Right atrium auricular region (tissue), 2 donors: Measurements from ENCODE around the gene CHCHD4. TPM values are rescaled to one million over a fixed set of nuclear protein-coding genes. Genes with fewer than 3 reads are reported as not detected.
"Not testable (repeated sequence)": the region's sequence is repeated elsewhere in the genome, so short reads cannot be mapped to it uniquely, and the experiment has no call there.

Experiments
- DNase-seq: peaks from one replicate; pipeline ENCODE4 v3.0.0-alpha.2; 2019; ENCODE audit warnings: low spot score
- H3K27ac ChIP-seq, 2 donors: fragments of 200-600 bp; sonication (generic); 1 replicate in 1 of 2; 2 replicates in 1 of 2; pipeline ENCODE4 v1.5.1; 2016 to 2019
- H3K27me3 ChIP-seq, 2 donors: fragments of 200-600 bp; sonication (generic); one replicate each; pipeline versions ENCODE4 v1.5.1 to v1.6.0; 2017 to 2019
- H3K36me3 ChIP-seq: fragments of 200-600 bp; sonication (generic); one replicate; pipeline ENCODE4 v1.5.1; 2016
- H3K4me1 ChIP-seq, 2 donors: fragments of 200-600 bp; sonication (generic); one replicate each; pipeline versions ENCODE4 v1.5.1 to v1.6.0; 2017 to 2019
- H3K4me3 ChIP-seq, 2 donors: fragments of 200-600 bp; sonication (generic); 1 replicate in 1 of 2; 2 replicates in 1 of 2; pipeline ENCODE4 v1.5.1; 2017 to 2019; ENCODE audit warnings: mild to moderate bottlenecking in 1 of 2, moderate library complexity in 1 of 2
- H3K9me3 ChIP-seq, 2 donors: fragments of 200-600 bp; sonication (generic); one replicate each; pipeline ENCODE4 v1.5.1; 2019
- total RNA-seq, 2 donors: library from RNA; depleted of rRNA; stranded (reverse); fragments of >200 nt; gene quantifications; one replicate each; pipeline ENCODE4 v1.1.0, GENCODE V29; 2016
- TF ChIP-seq, protein P1 (sequence below), 2 donors: fragments of 200-600 bp; sonication (generic); IDR thresholded peaks; one replicate each; pipeline ENCODE4 v1.5.1; 2019; ENCODE audit warnings: antibody characterized with exemption in 2 of 2

The CHCHD4 gene
- total RNA-seq, 2 donors from 2014 or later = 24.3 to 32.3 TPM

DNA sequence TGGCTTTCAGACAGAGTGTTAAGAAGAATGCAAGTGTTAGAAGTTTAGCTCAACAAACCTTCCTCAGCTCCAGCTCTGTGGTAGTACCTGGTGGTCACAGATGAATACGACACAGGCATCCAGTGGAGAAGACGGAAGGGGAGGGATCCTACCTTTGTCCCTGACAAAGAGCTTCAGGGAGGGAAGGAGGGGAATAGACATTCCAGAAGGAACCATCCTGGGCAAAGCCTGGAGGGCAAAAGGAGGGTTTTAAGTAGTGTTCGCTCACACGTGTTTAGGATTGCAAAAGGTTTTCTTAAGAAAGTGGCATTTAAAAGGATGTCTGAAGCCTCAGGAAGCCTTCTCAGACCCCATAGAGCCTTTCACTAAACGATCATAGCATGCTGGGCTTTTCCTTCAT is 2.8 kb downstream of the CHCHD4 start:
- TF ChIP-seq, protein P1, sequence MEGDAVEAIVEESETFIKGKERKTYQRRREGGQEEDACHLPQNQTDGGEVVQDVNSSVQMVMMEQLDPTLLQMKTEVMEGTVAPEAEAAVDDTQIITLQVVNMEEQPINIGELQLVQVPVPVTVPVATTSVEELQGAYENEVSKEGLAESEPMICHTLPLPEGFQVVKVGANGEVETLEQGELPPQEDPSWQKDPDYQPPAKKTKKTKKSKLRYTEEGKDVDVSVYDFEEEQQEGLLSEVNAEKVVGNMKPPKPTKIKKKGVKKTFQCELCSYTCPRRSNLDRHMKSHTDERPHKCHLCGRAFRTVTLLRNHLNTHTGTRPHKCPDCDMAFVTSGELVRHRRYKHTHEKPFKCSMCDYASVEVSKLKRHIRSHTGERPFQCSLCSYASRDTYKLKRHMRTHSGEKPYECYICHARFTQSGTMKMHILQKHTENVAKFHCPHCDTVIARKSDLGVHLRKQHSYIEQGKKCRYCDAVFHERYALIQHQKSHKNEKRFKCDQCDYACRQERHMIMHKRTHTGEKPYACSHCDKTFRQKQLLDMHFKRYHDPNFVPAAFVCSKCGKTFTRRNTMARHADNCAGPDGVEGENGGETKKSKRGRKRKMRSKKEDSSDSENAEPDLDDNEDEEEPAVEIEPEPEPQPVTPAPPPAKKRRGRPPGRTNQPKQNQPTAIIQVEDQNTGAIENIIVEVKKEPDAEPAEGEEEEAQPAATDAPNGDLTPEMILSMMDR (IDR thresholded peaks at IDR 0.05) = no peak
- H3K36me3 ChIP-seq = peaks cover 13% of the 10 kb centered on the region
- H3K27ac ChIP-seq = no peak overlapping the region
- H3K9me3 ChIP-seq = no peaks in the 10 kb centered on the region
- H3K27me3 ChIP-seq = no peaks in the 10 kb centered on the region
- peaks cover 0 to 33% of the 10 kb centered on the region in 2 donors for H3K4me1 ChIP-seq
- H3K4me3 ChIP-seq = no peak overlapping the region
- DNase-seq = peak; percentile 5

DNA sequence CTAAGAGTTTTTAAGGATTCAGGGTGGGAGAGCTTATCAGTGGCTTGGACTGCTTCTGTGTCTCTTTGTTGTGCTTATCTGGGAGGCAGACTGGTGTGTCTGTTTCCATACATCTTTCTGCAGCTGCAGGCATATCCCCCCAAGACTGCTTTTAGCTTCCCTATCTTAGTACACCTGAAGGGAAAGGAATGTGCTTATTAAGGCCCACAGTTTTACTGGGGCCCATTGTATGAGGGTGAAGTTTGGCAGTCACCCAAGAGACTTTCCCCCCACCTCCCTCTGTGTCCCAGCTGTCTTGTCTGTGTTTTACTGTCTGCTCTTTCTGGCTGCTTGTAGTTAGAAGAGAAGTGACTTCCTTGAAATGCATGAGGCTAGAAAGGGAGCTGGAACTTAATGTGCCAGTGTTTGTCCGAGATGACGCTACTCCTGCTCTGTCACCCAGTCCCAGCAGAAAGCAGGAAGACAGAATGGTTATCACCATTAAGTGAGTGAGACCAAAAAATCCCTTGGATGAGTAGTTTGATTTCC is 3.7 kb downstream of the CHCHD4 start:
- not testable (repeated sequence) for H3K27ac ChIP-seq, H3K9me3 ChIP-seq, H3K27me3 ChIP-seq, H3K4me3 ChIP-seq
- Histone ChIP-seq H3K4me1 (peaks cover 0 to 24% of the 10 kb centered on the region in 2 donors), H3K36me3 (peaks cover 17% of the 10 kb centered on the region)
- DNase-seq = peak; percentile 21

DNA sequence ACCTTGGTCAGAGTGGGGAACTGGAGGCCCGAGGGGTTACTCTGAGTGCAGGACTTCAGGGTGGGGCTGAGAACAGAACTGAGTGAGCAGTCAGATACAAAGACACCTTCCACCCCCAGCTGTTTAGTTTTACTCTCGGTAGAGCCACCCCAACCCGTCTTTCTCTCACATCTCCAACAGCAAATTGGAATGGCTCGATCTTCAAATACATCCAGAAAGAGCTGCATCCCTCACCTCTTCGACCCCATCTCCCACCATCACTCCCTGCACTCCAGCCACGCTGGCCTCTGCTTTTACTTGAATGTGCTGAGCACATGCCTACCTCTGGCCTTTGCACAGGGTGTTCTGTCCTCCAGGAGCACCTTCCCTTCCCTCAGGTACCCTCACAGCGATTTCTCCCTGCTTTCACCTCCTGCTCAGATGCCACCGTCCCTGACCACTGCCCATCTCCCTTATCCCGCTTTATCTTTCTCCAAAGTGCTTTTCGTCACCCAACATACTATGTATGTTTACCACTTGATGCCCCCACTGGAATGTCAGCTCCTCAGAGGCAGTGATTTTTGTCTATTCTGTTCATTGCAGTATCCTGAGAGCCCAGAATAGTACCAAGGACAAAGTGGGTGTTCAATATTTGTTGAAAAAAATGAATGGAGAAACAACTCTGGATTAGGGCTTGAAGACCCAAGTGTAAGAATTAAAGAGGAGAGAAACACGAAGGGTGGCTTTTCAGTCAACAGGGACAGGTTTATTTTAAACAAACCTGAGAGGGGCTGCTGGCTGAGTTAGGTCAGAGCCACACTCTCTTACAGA is 4.4 kb downstream of the CHCHD4 start:
- TF ChIP-seq, protein P1 (IDR thresholded peaks at IDR 0.05) = no peak
- H3K4me3 ChIP-seq = no peak overlapping the region
- peaks cover 0 to 20% of the 10 kb centered on the region in 2 donors for H3K4me1 ChIP-seq
- H3K27ac ChIP-seq = no peak overlapping the region
- H3K9me3 ChIP-seq = no peaks in the 10 kb centered on the region
- peaks cover 24% of the 10 kb centered on the region for H3K36me3 ChIP-seq
- DNase-seq = peak; percentile 13
- H3K27me3 ChIP-seq = no peaks in the 10 kb centered on the region

DNA sequence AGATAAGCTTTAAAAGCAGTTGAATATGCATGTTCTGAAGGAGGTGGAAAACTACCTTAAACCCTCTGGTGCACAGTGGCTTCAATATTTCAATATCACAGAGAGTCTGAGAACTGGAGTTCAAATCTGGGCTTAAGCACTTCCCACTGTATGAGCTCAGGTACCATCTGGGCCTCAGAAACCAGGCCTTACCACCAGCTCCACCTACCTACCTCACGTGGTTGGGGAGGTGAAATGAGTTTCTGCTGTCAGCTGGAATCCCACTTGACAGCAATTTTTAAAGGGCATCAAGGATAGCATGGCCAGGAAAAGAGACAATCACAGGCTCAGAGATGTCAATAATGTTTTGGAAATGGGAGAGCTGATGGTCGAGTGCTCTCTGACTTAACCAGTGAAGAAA is 5.0 kb downstream of the CHCHD4 start:
- peak; percentile 42 for DNase-seq
- no peak overlapping the region for H3K27ac ChIP-seq
- TF ChIP-seq, protein P1 (IDR thresholded peaks at IDR 0.05) = no peak
- H3K4me3 ChIP-seq = no peak overlapping the region
- peaks cover 30% of the 10 kb centered on the region for H3K36me3 ChIP-seq
- H3K9me3 ChIP-seq = no peaks in the 10 kb centered on the region
- peaks cover 0 to 20% of the 10 kb centered on the region in 2 donors for H3K4me1 ChIP-seq
- H3K27me3 ChIP-seq = no peaks in the 10 kb centered on the region

DNA sequence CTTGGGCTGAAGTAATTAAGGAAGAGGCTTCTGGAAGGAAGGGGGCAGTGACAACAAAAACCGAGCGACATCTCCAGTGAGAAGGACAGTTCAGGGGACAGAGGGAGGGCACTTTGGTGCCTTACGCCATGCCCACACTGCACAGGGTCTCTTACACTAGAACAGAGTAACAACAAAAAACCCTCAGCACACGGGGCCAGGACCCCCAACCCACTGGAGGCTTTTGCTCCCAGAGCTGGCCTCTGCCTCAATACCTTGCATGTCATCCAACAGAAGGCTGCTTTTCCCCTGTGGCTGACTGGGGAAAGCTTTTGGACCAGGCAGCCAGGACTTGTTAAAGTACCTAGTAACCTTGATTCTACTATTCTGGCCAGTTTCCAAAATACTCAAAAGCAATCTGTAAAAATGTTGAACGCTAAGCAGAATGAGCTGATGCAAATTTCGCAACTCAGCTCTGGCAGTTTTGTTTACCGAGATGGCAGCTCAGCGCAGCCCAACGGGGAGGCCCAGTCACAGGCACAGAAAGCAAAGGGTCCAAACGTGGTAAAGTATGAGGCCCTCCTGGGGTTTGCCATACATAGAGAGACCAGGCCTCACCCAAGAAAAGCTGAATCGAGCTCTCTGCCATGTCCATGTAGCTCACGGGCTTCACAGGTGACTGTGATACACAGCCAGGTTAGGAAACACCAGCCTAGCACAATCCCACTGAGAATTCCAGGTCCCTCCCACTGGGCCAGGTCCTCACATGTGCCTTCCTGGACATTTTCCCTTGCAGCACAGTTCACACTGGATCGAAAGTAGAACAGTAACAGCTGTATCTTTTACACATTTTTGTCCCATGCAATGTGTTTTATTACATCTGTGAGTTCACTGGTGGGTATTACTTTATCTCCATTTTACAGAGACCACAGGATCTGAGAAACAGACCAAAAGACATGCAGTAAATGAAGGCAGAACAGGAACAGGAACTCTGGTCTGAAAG is 6.0 kb downstream of the CHCHD4 start:
- Histone ChIP-seq H3K27me3 (no peaks in the 10 kb centered on the region), H3K36me3 (peaks cover 33% of the 10 kb centered on the region), H3K4me3 (no peak overlapping the region), H3K9me3 (no peaks in the 10 kb centered on the region), H3K4me1 (peaks cover 0 to 17% of the 10 kb centered on the region in 2 donors), H3K27ac (no peak overlapping the region)
- TF ChIP-seq, protein P1 (IDR thresholded peaks at IDR 0.05) = no peak
- peak; percentile 55 for DNase-seq
